K562 (cell line): Measurements from ENCODE around the gene NOM1. TPM values are rescaled to one million over a fixed set of nuclear protein-coding genes. Genes with fewer than 3 reads are reported as not detected.

Experiments used
- MAZ ChIP-seq, 2 experiments: fragments of 450-650 bp in 1 of 2; sonication (generic) in 1 of 2; formaldehyde crosslinking; IDR thresholded peaks in 1 of 2; conservative IDR thresholded peaks in 1 of 2; 2 replicates each; pipeline versions ENCODE4 v1.4.0 to v1.5.0; 2020; ENCODE audit warnings: mild to moderate bottlenecking in 1 of 2, missing genetic modification reagents in 1 of 2
- SP2 ChIP-seq: IDR thresholded peaks from 2 replicates; pipeline ENCODE4 v1.6.1; 2011; ENCODE audit warnings: mild to moderate bottlenecking, low read depth, low read length, moderate library complexity; ENCODE audit not compliant: poor library complexity, severe bottlenecking; ENCODE audit errors: extremely low read depth
- ZNF507 ChIP-seq: conservative IDR thresholded peaks from 2 replicates; pipeline ENCODE4 v1.6.1; 2017; ENCODE audit warnings: missing genetic modification characterization, missing compliant biosample characterization
- polyA plus RNA-seq, 8 experiments: library from polyadenylated mRNA; depleted of rRNA in 4 of 8; stranded (reverse) in 5 of 8; unstranded in 3 of 8; fragments of >200 nt; fragmentation: Nextera tagmentation in 2 of 8; fragmentation: Illumina TruSeq in 1 of 8; extraction: Ambion mirVana in 2 of 8; extraction: Trizol in 1 of 8; gene quantifications; 2 replicates each; pipeline versions ENCODE4 v1.2.1 to v1.2.3, GENCODE V29; 2011 to 2014; ENCODE audit warnings: inconsistent platforms in 1 of 8, missing spikeins in 1 of 8
- total RNA-seq, 7 experiments: library from RNA; depleted of rRNA in 6 of 7; stranded (reverse); fragments of >200 nt in 6 of 7; fragmentation: Illumina TruSeq in 2 of 7; extraction: Trizol in 2 of 7; gene quantifications; 2 replicates each; pipeline versions ENCODE4 v1.2.1 to v1.2.3, GENCODE V29; 2011 to 2021; ENCODE audit warnings: low replicate concordance in 1 of 7
- TF ChIP-seq, protein P1 (sequence below), 2 experiments: IDR thresholded peaks in 1 of 2; conservative IDR thresholded peaks in 1 of 2; 2 replicates each; pipeline ENCODE4 v1.6.1; 2016; ENCODE audit warnings: low read depth in 2 of 2, mild to moderate bottlenecking in 1 of 2, missing compliant biosample characterization in 1 of 2, missing genetic modification characterization in 1 of 2, moderate library complexity in 1 of 2
- TF ChIP-seq, protein P2 (sequence below): fragments of 250-450 bp; sonication (Bioruptor Pico); IDR thresholded peaks from 2 replicates; pipeline ENCODE4 v1.4.0; 2020; ENCODE audit warnings: mild to moderate bottlenecking, moderate library complexity

NOM1 gene
- total and polyA plus RNA-seq, 9 of the 15 experiments (the other 6 are each of a cell fraction or from before 2014, with no cell fraction given), result 6.8 to 47.3 (median 37.4) TPM

DNA sequence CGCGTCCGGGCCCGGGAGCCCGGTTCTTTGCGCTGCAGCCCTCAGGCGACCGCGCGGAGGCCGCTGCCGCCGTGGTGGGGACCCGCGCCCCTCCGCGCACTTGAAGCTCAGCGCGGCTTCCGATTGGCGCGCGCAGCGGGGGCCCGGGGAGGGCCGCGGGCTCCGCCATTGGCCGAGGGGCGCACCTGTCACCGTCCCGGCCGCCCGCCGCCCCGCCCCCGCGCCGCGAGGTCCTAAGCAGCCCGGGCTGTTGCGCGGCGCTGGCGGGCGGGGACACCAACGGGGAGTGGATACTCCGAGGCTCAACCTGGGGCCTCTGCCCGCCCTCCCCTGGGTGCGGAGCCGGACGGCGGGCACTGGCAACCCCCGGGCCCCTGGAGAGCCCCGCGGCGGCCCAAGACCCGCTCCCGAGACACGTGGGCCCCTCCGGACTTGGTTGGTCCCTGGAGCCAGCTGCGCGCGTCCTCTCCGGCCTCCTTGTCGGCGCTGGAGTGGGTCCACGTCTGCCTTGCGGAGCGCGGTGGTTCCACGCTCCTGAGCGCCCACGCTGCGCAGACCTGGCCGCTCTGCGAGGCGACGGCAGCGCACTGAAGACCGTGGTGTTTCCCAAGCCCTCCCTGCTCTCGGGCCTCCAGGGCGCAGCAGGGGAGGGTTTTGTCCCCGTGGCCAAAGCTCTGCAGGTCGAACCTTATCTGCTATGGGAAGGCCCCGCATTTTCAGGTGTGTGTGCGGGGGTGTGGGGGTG is 61.2 kb downstream of the NOM1 start, which contains the start of gene MNX1 (continued):
- TF ChIP-seq, protein P1, sequence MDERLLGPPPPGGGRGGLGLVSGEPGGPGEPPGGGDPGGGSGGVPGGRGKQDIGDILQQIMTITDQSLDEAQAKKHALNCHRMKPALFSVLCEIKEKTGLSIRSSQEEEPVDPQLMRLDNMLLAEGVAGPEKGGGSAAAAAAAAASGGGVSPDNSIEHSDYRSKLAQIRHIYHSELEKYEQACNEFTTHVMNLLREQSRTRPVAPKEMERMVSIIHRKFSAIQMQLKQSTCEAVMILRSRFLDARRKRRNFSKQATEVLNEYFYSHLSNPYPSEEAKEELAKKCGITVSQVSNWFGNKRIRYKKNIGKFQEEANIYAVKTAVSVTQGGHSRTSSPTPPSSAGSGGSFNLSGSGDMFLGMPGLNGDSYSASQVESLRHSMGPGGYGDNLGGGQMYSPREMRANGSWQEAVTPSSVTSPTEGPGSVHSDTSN (CRISPR knock-in tag; IDR thresholded peaks at IDR 0.05; ENCODE audit: low read depth), result no peak
- TF ChIP-seq, protein P1 (tag; conservative IDR thresholded peaks at IDR 0.05; ENCODE audit: low read depth), result no peak
- peak; percentile 61 to 98 for TF ChIP-seq MAZ (CRISPR knock-in tag; conservative IDR thresholded peaks at IDR 0.05 in 1 of 2, IDR thresholded peaks at IDR 0.05 in 1 of 2)
- TF ChIP-seq, protein P2, sequence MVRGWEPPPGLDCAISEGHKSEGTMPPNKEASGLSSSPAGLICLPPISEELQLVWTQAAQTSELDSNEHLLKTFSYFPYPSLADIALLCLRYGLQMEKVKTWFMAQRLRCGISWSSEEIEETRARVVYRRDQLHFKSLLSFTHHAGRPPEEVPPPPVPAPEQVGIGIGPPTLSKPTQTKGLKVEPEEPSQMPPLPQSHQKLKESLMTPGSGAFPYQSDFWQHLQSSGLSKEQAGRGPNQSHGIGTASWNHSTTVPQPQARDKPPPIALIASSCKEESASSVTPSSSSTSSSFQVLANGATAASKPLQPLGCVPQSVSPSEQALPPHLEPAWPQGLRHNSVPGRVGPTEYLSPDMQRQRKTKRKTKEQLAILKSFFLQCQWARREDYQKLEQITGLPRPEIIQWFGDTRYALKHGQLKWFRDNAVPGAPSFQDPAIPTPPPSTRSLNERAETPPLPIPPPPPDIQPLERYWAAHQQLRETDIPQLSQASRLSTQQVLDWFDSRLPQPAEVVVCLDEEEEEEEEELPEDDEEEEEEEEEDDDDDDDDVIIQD (CRISPR knock-in tag), result no peak
- peak; percentile 58 for TF ChIP-seq SP2
- TF ChIP-seq ZNF507 (tag), result no peak
